ENCODE data around the gene SMG6. TPM values are rescaled to one million over a fixed set of nuclear protein-coding genes. Genes with fewer than 3 reads are reported as not detected.

Gene SMG6
- total and polyA plus RNA-seq, 2 of the 4 experiments (the other 2 are of a cell fraction), result 16.3 to 30.3 TPM

- TF ChIP-seq USF2 (IDR thresholded peaks at IDR 0.05; ENCODE audit: low read depth, low read length) (no peak), RAD21 (IDR thresholded peaks at IDR 0.05; ENCODE audit: low read length) (peak; percentile 74)
Observed at GRCh38 chr17:2090804-2091534, 212.6 kb downstream of the SMG6 start (continued).

DNA sequence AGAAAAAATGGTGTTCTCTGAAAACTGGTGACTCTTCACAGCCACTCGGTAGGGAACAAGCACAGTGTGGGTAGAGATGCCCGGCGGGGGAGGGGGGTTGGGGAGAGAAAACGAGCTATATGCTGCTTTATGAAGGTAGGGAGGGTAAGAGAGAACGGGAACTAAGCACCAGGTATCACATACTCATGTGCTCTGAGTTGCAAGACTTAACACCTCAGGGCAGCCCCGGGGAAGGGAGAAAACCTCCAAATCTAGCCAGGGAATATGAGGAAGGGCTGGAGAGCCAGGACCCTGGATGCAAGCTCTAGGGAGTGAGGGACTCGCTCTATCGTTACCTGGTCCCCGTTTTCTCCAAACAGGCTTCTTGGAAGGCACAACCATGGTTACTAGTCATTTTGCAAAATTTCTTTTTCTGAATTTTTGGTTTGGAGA lies 213.4 kb downstream of the SMG6 start:
- ATAC-seq (ENCODE audit: low read depth), result no peak
- peak overlapping the region; percentile 84 to 95; a peak in 3 of 4 replicates for H4K8ac ChIP-seq (ENCODE audit: low read depth in 2 of 2, low read length in 2 of 2)
- H3K9ac ChIP-seq (ENCODE audit: low read depth, low read length), result peak overlapping the region; percentile 12; the same call in 1 of the 2 replicates
- H2BK120ac ChIP-seq (ENCODE audit: low read depth, low read length), result peak overlapping the region; percentile 90
- peak overlapping the region; percentile 80; the same call in 1 of the 2 replicates for H3K23ac ChIP-seq (ENCODE audit: low read depth, low read length)
- H3K27me3 ChIP-seq (ENCODE audit: control insufficient read depth, insufficient read depth, low read length), result no peaks in the 10 kb centered on the region
- H2AK5ac ChIP-seq (ENCODE audit: low read depth, low read length), result peak overlapping the region; percentile 84
- no peak overlapping the region for H2AFZ ChIP-seq (replicated peaks; ENCODE audit: low read length, poor library complexity)
- H2BK20ac ChIP-seq (ENCODE audit: low read depth, low read length), result peak overlapping the region; percentile 82
- peak overlapping the region; percentile 72; the same call in 1 of the 3 replicates for H2BK15ac ChIP-seq (ENCODE audit: low read depth, low read length)
- H3K9me1 ChIP-seq (ENCODE audit: insufficient read depth, low read length), result peaks cover 40% of the 10 kb centered on the region
- H4K20me1 ChIP-seq (ENCODE audit: insufficient read depth, low read length), result no peaks in the 10 kb centered on the region; the same call in 1 of the 2 replicates
- dilution Hi-C loops (cut with HindIII; ENCODE audit: low sequenced_read_pairs, unreplicated experiment), result no loop called here
- H2AK9ac ChIP-seq (replicated peaks; ENCODE audit: low read depth, low read length, poor library complexity), result no peak overlapping the region
- intact Hi-C loops (cut with micrococcal nuclease), result no loop called here
- 71% methylated on average over 4 of the region's 9 CpGs; no CpG with 5 or more reads in 1 of the 2 experiments for WGBS, 2 experiments (ENCODE audit: extremely low coverage in 2 of 2, insufficient read length in 1 of 2)
- H3K79me1 ChIP-seq (ENCODE audit: low read depth in 1 of 2, low read length in 2 of 2), result peaks cover 11 to 78% of the 10 kb centered on the region in 2 experiments; a peak in 3 of 4 replicates
- no peaks in the 10 kb centered on the region for H3K9me3 ChIP-seq (ENCODE audit: control insufficient read depth, insufficient read depth, low read length)
- H3K56ac ChIP-seq (ENCODE audit: extremely low read depth, insufficient read depth, low read length), result 0 out of 2 replicates have a peak overlapping the region, but pooled peaks have one; percentile 12
- peaks cover 3% of the 10 kb centered on the region; the same call in 1 of the 2 replicates for H3K36me3 ChIP-seq (ENCODE audit: control insufficient read depth, insufficient read depth, low read length)
- H3K27ac ChIP-seq (ENCODE audit: insufficient read depth, low read length), result peak overlapping the region; percentile 60
- no peak for TF ChIP-seq CHD1 (IDR thresholded peaks at IDR 0.05; ENCODE audit: low read depth, low read length)
- TF ChIP-seq RCOR1 (IDR thresholded peaks at IDR 0.05; ENCODE audit: insufficient replicate concordance, low read length), result no peak
- no peak for TF ChIP-seq SMC3 (IDR thresholded peaks at IDR 0.05; ENCODE audit: low read depth, low read length)
- no peak for TF ChIP-seq BHLHE40 (IDR thresholded peaks at IDR 0.05; ENCODE audit: low read depth, low read length)
- TF ChIP-seq MAZ (IDR thresholded peaks at IDR 0.05; ENCODE audit: borderline replicate concordance, low read depth, low read length), result no peak
- TF ChIP-seq MAFK (IDR thresholded peaks at IDR 0.05; ENCODE audit: low read depth, low read length), result no peak
- H4K91ac ChIP-seq (ENCODE audit: insufficient read depth, low read depth, low read length), result peak overlapping the region; percentile 60
- H3K4me3 ChIP-seq (ENCODE audit: insufficient read depth, low read depth, low read length), result no peak overlapping the region
- peak overlapping the region; percentile 93 for H3K4ac ChIP-seq (ENCODE audit: low read depth, low read length)
- H2BK5ac ChIP-seq (ENCODE audit: low read depth, low read length, poor library complexity, severe bottlenecking), result peak overlapping the region; percentile 90
- peak overlapping the region; percentile 67; the same call in 1 of the 2 replicates for H3K18ac ChIP-seq (ENCODE audit: low read depth, low read length)
- H3K4me2 ChIP-seq (ENCODE audit: low read depth, low read length), result 0 out of 2 replicates have a peak overlapping the region, but pooled peaks have one; percentile 6
- no peak for DNase-seq
- BruUV-seq (replicated peaks), result no TSS peak
- in situ Hi-C loops (cut with MboI; ENCODE audit: low sequenced_read_pairs), result no loop called here
- H3K4me1 ChIP-seq (ENCODE audit: control insufficient read depth, insufficient read depth, low read length), result peaks cover 23% of the 10 kb centered on the region
- peak overlapping the region; percentile 80 for H4K5ac ChIP-seq (ENCODE audit: low read depth, low read length)
- ChIA-PET POLR2A (ENCODE audit: unreplicated experiment) (no interaction called here), CTCF (interaction anchor here (1.3 to 3.3 kb wide), 2 partner anchors 141 to 155 kb away, joined by 3 to 15 read pairs; no protein-coding TSS in a partner anchor)
- peak overlapping the region; percentile 95 for H3K14ac ChIP-seq (replicated peaks; ENCODE audit: low read depth, low read length)
